Upper lobe of left lung (tissue), 4 donors: ENCODE measurements around the gene VAT1L.

Source experiments
- CTCF ChIP-seq, 6 experiments: fragments of 450-650 bp in 4 of 6; fragments of 200-600 bp in 2 of 6; sonication (generic) in 2 of 6; IDR thresholded peaks; one replicate each; pipeline ENCODE4 v1.5.1; 2016 to 2019; ENCODE audit warnings: antibody characterized with exemption in 6 of 6
- POLR2A ChIP-seq, 4 donors: fragments of 450-650 bp; IDR thresholded peaks; one replicate each; pipeline ENCODE4 v1.5.1; 2016 to 2017; ENCODE audit warnings: antibody characterized with exemption in 4 of 4, mild to moderate bottlenecking in 2 of 4
- POLR2AphosphoS5 ChIP-seq, 2 donors: sonication (generic); formaldehyde crosslinking; IDR thresholded peaks; one replicate each; pipeline ENCODE4 v1.5.1; 2017; ENCODE audit warnings: antibody characterized with exemption in 2 of 2

GRCh38 chr16:77970371-77970770, 182.0 kb downstream of the VAT1L start:
- TF ChIP-seq CTCF (IDR thresholded peaks at IDR 0.05) (no peak), POLR2A (IDR thresholded peaks at IDR 0.05) (no peak), POLR2AphosphoS5 (IDR thresholded peaks at IDR 0.05) (no peak)
